ENCODE measurements around the gene SLC32A1. TPM values are rescaled to one million over a fixed set of nuclear protein-coding genes. Genes with fewer than 3 reads are reported as not detected.

SLC32A1 gene
- total RNA-seq, 4 donors from 2014 or later = not detected

- WGBS, 2 donors = 53 to 54% methylated on average over 5 of the region's 5 CpGs
- TF ChIP-seq POLR2A (IDR thresholded peaks at IDR 0.05) (no peak), CTCF (IDR thresholded peaks at IDR 0.05) (no peak)
- DNase-seq (ENCODE audit: low spot score in 2 of 2) = peak in 1 of 2 donors; percentile 48
- H3K4me3 ChIP-seq (ENCODE audit: low read depth, poor library complexity, severe bottlenecking) = no peak overlapping the region
- intact Hi-C loops (cut with DNase I; ENCODE audit: low total_unique reads) = no loop called here
Measured at GRCh38 chr20:38751360-38751976, 27.2 kb downstream of the SLC32A1 start.

- intact Hi-C loops (cut with DNase I; ENCODE audit: low total_unique reads) = no loop called here
- 51 to 58% methylated on average over 4 of the region's 4 CpGs for WGBS, 2 donors
- peak in 1 of 2 donors; percentile 66 for DNase-seq (ENCODE audit: low spot score in 2 of 2)
- TF ChIP-seq CTCF (IDR thresholded peaks at IDR 0.05) (no peak), POLR2A (IDR thresholded peaks at IDR 0.05) (no peak)
- no peak overlapping the region for H3K4me3 ChIP-seq (ENCODE audit: low read depth, poor library complexity, severe bottlenecking)
Measured at GRCh38 chr20:38752029-38752428, 27.7 kb downstream of the SLC32A1 start.

GRCh38 chr20:38754924-38755323, 30.6 kb downstream of the SLC32A1 start:
- DNase-seq (ENCODE audit: low spot score in 2 of 2) = peak in 1 of 2 donors; percentile 52
- intact Hi-C loops (cut with DNase I; ENCODE audit: low total_unique reads) = no loop called here
- no peak overlapping the region for H3K4me3 ChIP-seq (ENCODE audit: low read depth, poor library complexity, severe bottlenecking)
- TF ChIP-seq CTCF (IDR thresholded peaks at IDR 0.05) (no peak), POLR2A (IDR thresholded peaks at IDR 0.05) (no peak)
- 93% methylated on average over 13 of the region's 13 CpGs for WGBS, 2 donors

- TF ChIP-seq CTCF (IDR thresholded peaks at IDR 0.05) (no peak), POLR2A (IDR thresholded peaks at IDR 0.05) (no peak)
- WGBS, 2 donors = 75 to 76% methylated on average over 6 of the region's 6 CpGs
- H3K4me3 ChIP-seq (ENCODE audit: low read depth, poor library complexity, severe bottlenecking) = no peak overlapping the region
- peak in 1 of 2 donors; percentile 34 for DNase-seq (ENCODE audit: low spot score in 2 of 2)
- intact Hi-C loops (cut with DNase I; ENCODE audit: low total_unique reads) = no loop called here
Measured at GRCh38 chr20:38755324-38755910, 31.1 kb downstream of the SLC32A1 start.

DNA sequence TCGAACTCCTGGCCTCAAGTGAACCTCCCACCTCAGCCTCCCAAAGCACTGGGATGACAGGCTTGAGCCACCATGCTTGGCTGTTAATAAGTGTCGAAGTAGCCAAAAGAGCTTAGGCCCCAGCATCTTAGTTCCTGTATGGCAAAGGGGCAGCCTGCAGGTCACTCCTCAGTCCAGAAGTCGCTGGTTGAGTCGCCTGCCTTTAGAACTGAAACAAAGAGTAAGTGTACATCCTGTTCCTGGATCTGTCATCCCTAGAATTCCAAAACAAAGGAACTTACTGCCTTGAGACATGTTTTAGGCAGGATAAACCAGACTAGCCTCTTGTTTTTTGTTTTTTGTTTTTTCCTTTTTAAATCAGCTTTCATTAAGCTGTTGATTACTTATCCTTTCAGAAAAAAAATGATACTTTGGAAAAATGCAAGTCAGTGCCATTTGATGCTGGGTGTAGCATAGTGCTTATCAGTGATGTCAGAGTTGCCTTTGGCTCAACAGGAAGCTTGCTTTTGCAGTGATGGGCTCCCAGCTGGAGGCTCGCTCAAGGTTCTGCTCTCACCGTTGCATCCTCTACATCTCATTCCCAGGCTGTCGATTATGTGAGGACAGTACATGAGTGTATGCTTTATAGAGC, 33.0 kb downstream of the SLC32A1 start:
- intact Hi-C loops (cut with DNase I; ENCODE audit: low total_unique reads) = no loop called here

More for the DNA sequence above, 33.0 kb downstream of the SLC32A1 start:
- TF ChIP-seq CTCF (IDR thresholded peaks at IDR 0.05) (no peak), POLR2A (IDR thresholded peaks at IDR 0.05) (no peak)
- DNase-seq (ENCODE audit: low spot score in 2 of 2) = peak in 1 of 2 donors; percentile 62
- H3K4me3 ChIP-seq (ENCODE audit: low read depth, poor library complexity, severe bottlenecking) = no peak overlapping the region
- 79 to 80% methylated on average over 7 of the region's 7 CpGs for WGBS, 2 donors
